ENCODE data around the gene RNF150.
"Not testable (repeated sequence)": the region's sequence is repeated elsewhere in the genome, so short reads cannot be mapped to it uniquely, and the experiment has no call there.

Gene RNF150

DNA sequence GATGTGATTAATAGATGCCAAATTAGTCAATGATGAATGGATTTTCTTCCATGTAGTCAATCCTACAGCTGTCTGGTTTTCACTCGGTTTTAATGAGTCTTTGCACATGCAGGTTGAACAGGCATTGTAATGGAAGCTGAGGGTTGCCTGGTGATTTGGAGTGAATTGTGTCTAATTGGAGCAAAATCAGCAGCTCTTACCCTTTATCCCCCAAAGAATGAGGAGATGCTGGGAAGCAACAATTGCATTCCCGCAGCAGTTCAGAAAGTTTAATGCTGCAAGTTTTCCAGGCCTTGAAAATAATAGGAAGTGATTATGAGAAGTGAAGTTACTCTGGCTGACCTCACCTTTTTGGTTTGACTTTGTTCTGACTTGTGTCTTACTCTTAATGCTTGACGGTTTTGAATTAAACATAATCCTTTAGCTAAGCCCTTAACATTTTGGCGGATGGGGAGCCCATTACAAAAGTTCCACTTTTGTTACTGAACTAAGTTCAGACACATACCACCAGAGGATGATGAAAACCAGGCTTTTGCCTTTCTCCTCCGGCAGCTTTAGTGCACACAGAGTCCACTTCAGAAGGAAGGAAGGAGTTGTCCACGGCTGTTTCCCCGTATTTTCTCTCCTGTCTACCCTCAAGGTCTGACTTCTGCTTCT, 298.3 kb downstream of the RNF150 start:
- Histone ChIP-seq H3K4me1 (ENCODE audit: control insufficient read depth, insufficient read depth, low read length) (no peaks in the 10 kb centered on the region), H3K36me3 (ENCODE audit: control insufficient read depth, insufficient read depth, low read length) (no peaks in the 10 kb centered on the region), H3K4me3 (ENCODE audit: low read length) (no peak overlapping the region), H3K27me3 (ENCODE audit: control insufficient read depth, insufficient read depth, low read length) (no peaks in the 10 kb centered on the region), H3K27ac (ENCODE audit: low read length) (no peak overlapping the region), H3K9me3 (ENCODE audit: control insufficient read depth, insufficient read depth, low read length) (no peaks in the 10 kb centered on the region)
- no CpG with 5 or more reads among the region's 7 CpGs for WGBS (ENCODE audit: insufficient coverage, insufficient read length)
- no peak for DNase-seq (ENCODE audit: low read depth, low spot score)

DNA sequence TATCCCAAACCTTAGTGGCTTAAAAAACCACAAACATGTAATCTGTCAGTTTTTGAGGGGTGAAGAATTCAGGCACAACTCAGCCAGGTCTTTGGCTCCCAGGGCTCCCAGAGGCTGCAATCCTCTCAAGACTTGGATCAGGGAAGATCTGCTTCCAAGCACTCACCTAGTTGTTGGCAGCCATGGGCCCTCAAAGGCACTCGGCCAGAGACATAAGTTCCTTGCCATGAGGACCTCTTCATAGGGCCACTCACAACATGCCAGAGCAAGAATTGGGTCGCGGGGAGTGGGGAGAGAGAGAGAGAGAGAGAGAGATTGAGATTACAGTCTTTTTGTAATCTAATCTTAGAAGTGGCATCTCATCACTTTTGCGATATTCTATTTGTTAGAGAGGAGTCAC, 300.0 kb downstream of the RNF150 start:
- DNase-seq (ENCODE audit: low read depth, low spot score), result no peak
- Histone ChIP-seq H3K4me1 (ENCODE audit: control insufficient read depth, insufficient read depth, low read length) (no peaks in the 10 kb centered on the region), H3K27ac (ENCODE audit: low read length) (no peak overlapping the region), H3K27me3 (ENCODE audit: control insufficient read depth, insufficient read depth, low read length) (no peaks in the 10 kb centered on the region), H3K9me3 (ENCODE audit: control insufficient read depth, insufficient read depth, low read length) (no peaks in the 10 kb centered on the region), H3K36me3 (ENCODE audit: control insufficient read depth, insufficient read depth, low read length) (no peaks in the 10 kb centered on the region), H3K4me3 (ENCODE audit: low read length) (no peak overlapping the region)
- no CpG with 5 or more reads among the region's 4 CpGs for WGBS (ENCODE audit: insufficient coverage, insufficient read length)

DNA sequence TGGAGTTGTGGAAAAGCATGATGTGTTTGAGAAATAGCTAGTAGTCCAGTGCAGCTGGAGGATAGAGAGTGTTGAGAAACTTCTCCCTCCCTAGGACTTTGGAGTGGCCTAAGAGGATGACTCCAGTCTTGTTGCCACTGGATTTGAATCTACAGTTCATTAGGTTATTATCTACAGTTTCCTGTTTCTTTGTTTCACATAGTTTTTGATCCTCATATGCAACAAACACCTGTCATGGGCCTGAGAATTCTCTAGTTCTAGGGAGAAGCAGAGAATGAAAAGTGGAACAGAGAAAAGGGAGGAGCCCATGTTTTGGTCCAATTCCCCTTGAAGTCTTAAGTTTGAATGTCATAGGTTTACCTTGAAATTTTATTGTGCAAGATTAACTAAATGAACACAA, 303.4 kb downstream of the RNF150 start:
- no peaks in the 10 kb centered on the region for H3K4me1 ChIP-seq (ENCODE audit: control insufficient read depth, insufficient read depth, low read length)
- H3K27ac ChIP-seq (ENCODE audit: low read length), result no peak overlapping the region
- no peak for DNase-seq (ENCODE audit: low read depth, low spot score)

DNA sequence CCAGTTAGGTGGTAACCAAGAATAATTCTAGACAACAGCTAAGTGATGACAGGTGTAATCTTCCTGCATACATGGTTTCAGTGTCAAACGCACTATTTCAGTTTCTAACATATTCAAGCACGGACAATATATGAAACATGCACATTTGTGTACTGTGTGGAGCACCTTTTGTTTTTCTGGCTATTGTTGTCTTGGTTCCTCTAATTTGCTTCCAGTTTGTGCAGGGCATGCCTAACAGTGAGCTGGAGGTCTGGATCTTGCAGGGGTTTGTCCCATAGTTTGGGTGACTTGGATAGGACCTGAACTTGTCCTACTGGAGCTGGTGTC, 306.6 kb downstream of the RNF150 start:
- Histone ChIP-seq H3K27ac (ENCODE audit: low read length) (no peak overlapping the region), H3K4me1 (ENCODE audit: control insufficient read depth, insufficient read depth, low read length) (no peaks in the 10 kb centered on the region), H3K27me3 (ENCODE audit: control insufficient read depth, insufficient read depth, low read length) (no peaks in the 10 kb centered on the region), H3K9me3 (ENCODE audit: control insufficient read depth, insufficient read depth, low read length) (no peaks in the 10 kb centered on the region), H3K36me3 (ENCODE audit: control insufficient read depth, insufficient read depth, low read length) (no peaks in the 10 kb centered on the region), H3K4me3 (ENCODE audit: low read length) (no peak overlapping the region)
- no peak for DNase-seq (ENCODE audit: low read depth, low spot score)
- no CpG with 5 or more reads among the region's 2 CpGs for WGBS (ENCODE audit: insufficient coverage, insufficient read length)

More for the DNA sequence above, 303.4 kb downstream of the RNF150 start:
- H3K36me3 ChIP-seq (ENCODE audit: control insufficient read depth, insufficient read depth, low read length), result no peaks in the 10 kb centered on the region
- H3K4me3 ChIP-seq (ENCODE audit: low read length), result no peak overlapping the region
- H3K9me3 ChIP-seq (ENCODE audit: control insufficient read depth, insufficient read depth, low read length), result no peaks in the 10 kb centered on the region
- no peaks in the 10 kb centered on the region for H3K27me3 ChIP-seq (ENCODE audit: control insufficient read depth, insufficient read depth, low read length)

DNA sequence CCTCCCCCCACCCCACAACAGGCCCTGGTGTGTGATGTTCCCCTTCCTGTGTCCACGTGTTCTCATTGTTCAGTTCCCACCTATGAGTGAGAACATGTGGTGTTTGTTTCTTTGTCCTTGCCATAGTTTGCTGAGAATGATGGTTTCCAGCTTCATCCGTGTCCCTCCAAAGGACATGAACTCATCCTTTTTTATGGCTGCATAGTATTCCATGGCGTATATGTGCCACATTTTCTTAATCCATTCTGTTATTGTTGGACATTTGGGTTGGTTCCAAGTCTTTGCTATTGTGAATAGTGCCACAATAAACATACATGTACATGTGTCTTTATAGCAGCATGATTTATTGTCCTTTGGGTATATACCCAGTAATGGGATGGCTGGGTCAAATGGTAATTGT, 312.7 kb downstream of the RNF150 start:
- H3K9me3 ChIP-seq (ENCODE audit: control insufficient read depth, insufficient read depth, low read length); H3K27me3 ChIP-seq (ENCODE audit: control insufficient read depth, insufficient read depth, low read length); H3K36me3 ChIP-seq (ENCODE audit: control insufficient read depth, insufficient read depth, low read length); DNase-seq (ENCODE audit: low read depth, low spot score); H3K4me1 ChIP-seq (ENCODE audit: control insufficient read depth, insufficient read depth, low read length); H3K4me3 ChIP-seq (ENCODE audit: low read length); H3K27ac ChIP-seq (ENCODE audit: low read length): not testable (repeated sequence)
- no CpG with 5 or more reads among the region's 3 CpGs for WGBS (ENCODE audit: insufficient coverage, insufficient read length)

DNA sequence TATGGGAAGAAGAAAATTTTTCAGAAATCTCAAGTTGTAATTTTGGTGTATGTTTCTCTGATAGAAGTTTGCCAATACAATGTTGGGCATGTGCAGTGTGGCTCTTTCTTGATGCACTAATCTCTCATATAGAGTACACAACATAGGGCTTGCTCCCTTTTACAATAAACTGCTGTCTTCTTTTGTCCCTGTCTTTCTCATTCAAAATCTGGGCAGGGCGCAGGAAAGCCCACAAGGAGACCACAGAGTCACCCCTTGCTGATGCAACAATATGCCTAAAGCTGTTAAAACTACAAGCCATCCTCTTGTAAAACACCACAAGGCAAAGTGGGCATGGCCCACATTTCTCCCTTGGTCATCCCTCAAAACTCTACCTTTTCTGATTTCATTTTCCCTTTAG, 313.7 kb downstream of the RNF150 start:
- H3K36me3 ChIP-seq (ENCODE audit: control insufficient read depth, insufficient read depth, low read length), result no peaks in the 10 kb centered on the region
- no peak overlapping the region for H3K27ac ChIP-seq (ENCODE audit: low read length)
- no peaks in the 10 kb centered on the region for H3K4me1 ChIP-seq (ENCODE audit: control insufficient read depth, insufficient read depth, low read length)
- no peaks in the 10 kb centered on the region for H3K9me3 ChIP-seq (ENCODE audit: control insufficient read depth, insufficient read depth, low read length)
- DNase-seq (ENCODE audit: low read depth, low spot score), result no peak
- no peak overlapping the region for H3K4me3 ChIP-seq (ENCODE audit: low read length)
- H3K27me3 ChIP-seq (ENCODE audit: control insufficient read depth, insufficient read depth, low read length), result no peaks in the 10 kb centered on the region
- no CpG with 5 or more reads among the region's 1 CpG for WGBS (ENCODE audit: insufficient coverage, insufficient read length)

DNA sequence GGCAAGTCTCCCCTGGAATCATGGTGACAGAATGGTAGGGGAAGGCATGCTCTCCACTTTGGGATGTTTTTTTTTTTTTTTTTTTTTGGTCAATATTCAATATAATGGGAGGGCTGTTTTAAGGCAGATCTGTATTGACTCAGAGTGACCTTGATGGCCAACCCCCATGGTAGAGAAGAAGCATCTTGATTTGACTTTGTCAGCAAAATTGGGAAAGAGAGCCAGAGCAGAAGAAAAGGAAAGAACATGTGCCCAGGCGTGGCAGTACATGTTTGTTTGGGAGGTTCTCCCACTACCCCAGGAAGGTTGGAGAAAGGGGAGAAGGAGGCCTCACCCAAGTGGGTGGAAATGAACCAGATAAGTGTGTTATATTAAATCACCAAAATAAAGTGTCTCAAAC, 314.8 kb downstream of the RNF150 start:
- Histone ChIP-seq H3K27ac (ENCODE audit: low read length) (no peak overlapping the region), H3K9me3 (ENCODE audit: control insufficient read depth, insufficient read depth, low read length) (no peaks in the 10 kb centered on the region), H3K4me1 (ENCODE audit: control insufficient read depth, insufficient read depth, low read length) (no peaks in the 10 kb centered on the region), H3K36me3 (ENCODE audit: control insufficient read depth, insufficient read depth, low read length) (no peaks in the 10 kb centered on the region), H3K27me3 (ENCODE audit: control insufficient read depth, insufficient read depth, low read length) (no peaks in the 10 kb centered on the region), H3K4me3 (ENCODE audit: low read length) (no peak overlapping the region)
- no CpG with 5 or more reads among the region's 1 CpG for WGBS (ENCODE audit: insufficient coverage, insufficient read length)
- no peak for DNase-seq (ENCODE audit: low read depth, low spot score)

DNA sequence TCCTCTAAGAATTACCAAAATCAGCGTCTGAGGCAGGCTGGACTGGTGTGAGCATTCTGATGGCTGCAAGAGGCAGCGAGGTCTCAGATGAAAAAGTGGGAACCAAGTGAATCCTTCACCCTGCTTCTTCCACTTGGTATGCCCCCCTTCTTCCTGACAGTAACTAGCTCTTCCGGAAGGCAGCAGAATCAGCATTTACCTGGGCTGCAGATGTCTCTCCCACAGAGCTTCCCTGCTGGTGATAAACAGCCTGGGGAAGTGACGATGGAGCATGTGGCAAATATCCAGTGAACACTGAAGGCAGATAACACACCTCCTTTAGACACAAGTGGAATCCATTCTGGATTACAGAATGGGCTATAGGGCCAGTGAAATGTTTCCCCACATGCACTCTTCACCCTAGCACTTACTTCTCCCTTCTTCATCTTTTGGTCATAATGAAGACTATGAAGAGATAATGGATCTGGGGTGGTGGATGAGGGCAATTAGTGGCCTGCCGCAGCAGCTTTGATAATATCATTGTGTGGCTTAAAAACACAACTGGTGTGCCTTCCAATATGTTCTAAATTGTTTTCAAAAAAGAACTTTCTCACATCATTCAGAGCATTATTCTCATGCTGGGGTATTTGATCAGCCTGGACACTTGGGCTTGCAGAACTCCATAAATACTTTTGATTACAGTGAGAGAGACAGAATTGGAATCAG, 316.3 kb downstream of the RNF150 start:
- no peaks in the 10 kb centered on the region for H3K36me3 ChIP-seq (ENCODE audit: control insufficient read depth, insufficient read depth, low read length)
- H3K4me3 ChIP-seq (ENCODE audit: low read length), result no peak overlapping the region
- WGBS (ENCODE audit: insufficient coverage, insufficient read length), result no CpG with 5 or more reads among the region's 5 CpGs
- no peaks in the 10 kb centered on the region for H3K9me3 ChIP-seq (ENCODE audit: control insufficient read depth, insufficient read depth, low read length)
- no peak overlapping the region for H3K27ac ChIP-seq (ENCODE audit: low read length)
- H3K27me3 ChIP-seq (ENCODE audit: control insufficient read depth, insufficient read depth, low read length), result no peaks in the 10 kb centered on the region
- no peaks in the 10 kb centered on the region for H3K4me1 ChIP-seq (ENCODE audit: control insufficient read depth, insufficient read depth, low read length)
- DNase-seq (ENCODE audit: low read depth, low spot score), result peak; percentile 4

DNA sequence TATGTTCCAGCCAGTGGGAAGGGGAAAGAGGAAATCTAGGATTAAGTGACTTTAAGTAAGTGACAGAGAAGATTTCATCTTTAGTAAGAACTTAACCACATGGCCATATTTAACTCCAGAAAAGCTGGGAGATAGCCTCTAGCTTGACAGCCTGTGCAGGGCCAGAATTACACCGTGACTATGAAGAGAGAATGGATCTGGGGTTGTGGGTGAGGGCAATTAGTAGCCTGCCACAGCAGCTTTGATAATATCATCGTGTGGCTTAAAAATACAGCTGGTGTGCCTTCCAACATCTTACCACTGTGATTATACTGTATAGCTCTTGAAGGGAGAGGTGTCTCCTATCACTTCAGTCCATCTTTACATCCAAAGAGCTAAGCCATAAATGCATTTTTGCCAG, 319.5 kb downstream of the RNF150 start:
- H3K27ac ChIP-seq (ENCODE audit: low read length), result no peak overlapping the region
- H3K4me1 ChIP-seq (ENCODE audit: control insufficient read depth, insufficient read depth, low read length), result no peaks in the 10 kb centered on the region
- no peaks in the 10 kb centered on the region for H3K9me3 ChIP-seq (ENCODE audit: control insufficient read depth, insufficient read depth, low read length)
- no peak overlapping the region for H3K4me3 ChIP-seq (ENCODE audit: low read length)
- H3K27me3 ChIP-seq (ENCODE audit: control insufficient read depth, insufficient read depth, low read length), result no peaks in the 10 kb centered on the region
- no peak for DNase-seq (ENCODE audit: low read depth, low spot score)
- no peaks in the 10 kb centered on the region for H3K36me3 ChIP-seq (ENCODE audit: control insufficient read depth, insufficient read depth, low read length)
- no CpG with 5 or more reads among the region's 2 CpGs for WGBS (ENCODE audit: insufficient coverage, insufficient read length)

DNA sequence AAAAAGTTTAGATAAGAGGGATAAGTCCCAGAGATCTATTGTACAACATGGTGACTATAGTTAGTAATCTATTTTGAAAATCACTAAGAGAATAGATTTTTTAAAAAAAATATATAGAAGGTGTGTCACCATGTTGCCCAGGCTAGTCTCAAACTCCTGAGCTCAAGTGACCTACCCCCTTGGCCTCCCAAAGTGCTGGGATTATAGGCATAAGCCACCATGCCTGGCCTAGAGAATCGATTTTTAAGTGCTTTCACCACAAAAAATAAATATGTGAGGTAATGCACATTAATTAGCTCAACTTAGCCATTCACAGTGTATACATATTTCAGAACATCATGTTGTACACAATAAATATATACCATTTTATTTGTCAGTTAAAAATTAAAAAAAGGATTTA, 320.4 kb downstream of the RNF150 start:
- no CpG with 5 or more reads among the region's 1 CpG for WGBS (ENCODE audit: insufficient coverage, insufficient read length)
- no peaks in the 10 kb centered on the region for H3K4me1 ChIP-seq (ENCODE audit: control insufficient read depth, insufficient read depth, low read length)
- no peak overlapping the region for H3K27ac ChIP-seq (ENCODE audit: low read length)
- H3K36me3 ChIP-seq (ENCODE audit: control insufficient read depth, insufficient read depth, low read length), result no peaks in the 10 kb centered on the region
- no peak for DNase-seq (ENCODE audit: low read depth, low spot score)
- no peak overlapping the region for H3K4me3 ChIP-seq (ENCODE audit: low read length)
- no peaks in the 10 kb centered on the region for H3K9me3 ChIP-seq (ENCODE audit: control insufficient read depth, insufficient read depth, low read length)
- no peaks in the 10 kb centered on the region for H3K27me3 ChIP-seq (ENCODE audit: control insufficient read depth, insufficient read depth, low read length)

DNA sequence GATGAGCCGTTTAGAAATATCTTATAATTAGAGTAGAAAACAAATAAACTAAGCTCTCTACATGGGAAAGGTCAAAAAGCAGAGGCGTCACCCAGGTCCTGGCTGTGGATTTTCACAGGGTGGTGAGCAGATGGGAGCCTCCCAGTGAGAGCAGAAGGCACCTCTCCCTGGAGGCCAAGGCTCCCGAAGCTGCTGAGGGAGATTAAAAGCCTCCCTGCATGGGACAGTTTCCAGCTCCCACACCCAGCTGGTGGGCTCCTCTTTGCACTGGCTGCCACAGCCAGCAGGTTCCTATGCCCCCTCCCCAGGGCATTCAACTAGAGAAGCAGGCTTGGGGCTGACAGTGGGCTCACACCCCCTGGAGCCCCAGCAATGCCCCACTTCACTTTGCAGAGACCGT, 321.8 kb downstream of the RNF150 start:
- no CpG with 5 or more reads among the region's 4 CpGs for WGBS (ENCODE audit: insufficient coverage, insufficient read length)

More for the DNA sequence above, 321.8 kb downstream of the RNF150 start:
- Histone ChIP-seq H3K4me1 (ENCODE audit: control insufficient read depth, insufficient read depth, low read length) (no peaks in the 10 kb centered on the region), H3K4me3 (ENCODE audit: low read length) (no peak overlapping the region), H3K36me3 (ENCODE audit: control insufficient read depth, insufficient read depth, low read length) (no peaks in the 10 kb centered on the region), H3K9me3 (ENCODE audit: control insufficient read depth, insufficient read depth, low read length) (no peaks in the 10 kb centered on the region), H3K27me3 (ENCODE audit: control insufficient read depth, insufficient read depth, low read length) (no peaks in the 10 kb centered on the region), H3K27ac (ENCODE audit: low read length) (no peak overlapping the region)
- DNase-seq (ENCODE audit: low read depth, low spot score), result no peak

Measured in iPS DF 6.9 (cell line).